Loucy (cell line): ENCODE results near the gene GATC.
A peak's percentile ranks its signal among the peaks of the same experiment; 100 is the strongest.

Experiments
- H2AFZ ChIP-seq: fragments of 200-600 bp; sonication (generic); 2 replicates; pipeline ENCODE4 v1.6.0; 2016; ENCODE audit warnings: antibody characterized with exemption, mild to moderate bottlenecking, low read length, moderate library complexity
- H3F3A ChIP-seq: fragments of 200-600 bp; 2 replicates; pipeline ENCODE4 v1.6.0; 2016; ENCODE audit warnings: antibody characterized with exemption, low read depth, mild to moderate bottlenecking
- H3K27me3 ChIP-seq: fragments of 200-600 bp; sonication (generic); 2 replicates; pipeline ENCODE4 v1.6.1; 2014; ENCODE audit warnings: low read length, mild to moderate bottlenecking; ENCODE audit not compliant: insufficient read depth, poor library complexity, severe bottlenecking
- H3K36me3 ChIP-seq: fragments of 200-600 bp; sonication (generic); 2 replicates; pipeline ENCODE4 v1.6.1; 2016; ENCODE audit warnings: low read length; ENCODE audit not compliant: insufficient read depth
- H3K4me1 ChIP-seq: fragments of 200-600 bp; sonication (generic); 2 replicates; pipeline ENCODE4 v1.5.1; 2014; ENCODE audit warnings: low read length, mild to moderate bottlenecking; ENCODE audit not compliant: insufficient read depth, poor library complexity, severe bottlenecking
- H3K4me2 ChIP-seq: fragments of 200-600 bp; sonication (generic); 2 replicates; pipeline ENCODE4 v1.6.0; 2014; ENCODE audit warnings: antibody characterized with exemption, low read length, low read depth, mild to moderate bottlenecking; ENCODE audit not compliant: poor library complexity, severe bottlenecking
- H3K4me3 ChIP-seq: fragments of 200-600 bp; sonication (generic); 2 replicates; pipeline ENCODE4 v1.5.1; 2014; ENCODE audit warnings: low read length, mild to moderate bottlenecking, mixed read lengths; ENCODE audit not compliant: poor library complexity, severe bottlenecking
- H3K79me2 ChIP-seq: fragments of 200-600 bp; sonication (generic); 2 replicates; pipeline ENCODE4 v1.6.1; 2014; ENCODE audit warnings: low read length; ENCODE audit not compliant: insufficient read depth
- H3K9ac ChIP-seq: fragments of 200-600 bp; sonication (generic); 2 replicates; pipeline ENCODE4 v1.6.0; 2014; ENCODE audit warnings: mild to moderate bottlenecking, low read depth, low read length, moderate library complexity; ENCODE audit not compliant: poor library complexity, severe bottlenecking
- H3K9me2 ChIP-seq: fragments of 200-600 bp; sonication (generic); replicated peaks from 2 replicates; pipeline ENCODE4 v1.6.1; 2016; ENCODE audit warnings: low read depth, low read length, mixed read lengths
- H3K9me3 ChIP-seq: fragments of 200-600 bp; sonication (generic); 2 replicates; pipeline ENCODE4 v1.6.1; 2014; ENCODE audit warnings: mild to moderate bottlenecking, antibody characterized with exemption, low read length, low read depth; ENCODE audit not compliant: insufficient read depth
- H4K20me1 ChIP-seq: fragments of 200-600 bp; sonication (generic); 2 replicates; pipeline ENCODE4 v1.6.0; 2014; ENCODE audit warnings: antibody characterized with exemption, low read length, mild to moderate bottlenecking; ENCODE audit not compliant: insufficient read depth, poor library complexity, severe bottlenecking
- EZH2phosphoT487 ChIP-seq: fragments of 200-600 bp; IDR thresholded peaks from 2 replicates; pipeline ENCODE4 v1.6.1; 2018; ENCODE audit warnings: antibody characterized with exemption, mild to moderate bottlenecking, moderate library complexity, borderline replicate concordance
- TF ChIP-seq, protein P1 (sequence below): fragments of 200-600 bp; sonication (generic); conservative IDR thresholded peaks from 2 replicates; pipeline ENCODE4 v1.5.1; 2014; ENCODE audit warnings: mild to moderate bottlenecking, antibody characterized with exemption, low read length

Gene GATC

DNA sequence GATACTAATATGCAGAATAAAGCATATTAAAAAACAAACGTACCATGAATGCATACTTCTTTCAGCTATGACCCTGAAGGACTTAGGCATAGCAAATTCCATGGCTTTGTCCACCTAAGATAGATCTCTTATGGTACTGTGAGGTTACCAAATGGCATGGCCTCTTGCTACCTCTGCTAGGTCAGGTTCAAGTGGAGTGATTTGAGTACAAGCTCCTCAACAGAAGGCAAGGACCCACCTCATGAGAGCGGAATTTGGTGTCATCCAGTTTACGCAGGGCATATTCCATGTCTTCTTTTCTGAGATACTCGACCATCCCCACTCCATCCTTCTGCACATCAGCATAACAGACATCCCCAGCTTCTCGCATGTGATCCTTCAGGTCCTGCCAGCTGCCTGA is 17.5 kb downstream of the GATC start:
- Histone ChIP-seq H3K79me2 (peaks cover 65% of the 10 kb centered on the region), H3K9me3 (no peaks in the 10 kb centered on the region), H2AFZ (no peak overlapping the region), H3K36me3 (peaks cover 74% of the 10 kb centered on the region), H3K27me3 (no peaks in the 10 kb centered on the region), H3K4me3 (no peak overlapping the region), H3K9ac (no peak overlapping the region), H3K4me1 (peaks cover 36% of the 10 kb centered on the region), H3F3A (no peaks in the 10 kb centered on the region), H3K9me2 (no peaks in the 10 kb centered on the region), H3K4me2 (no peak overlapping the region), H4K20me1 (peaks cover 68% of the 10 kb centered on the region)
- TF ChIP-seq EZH2phosphoT487: no peak
- TF ChIP-seq, protein P1, sequence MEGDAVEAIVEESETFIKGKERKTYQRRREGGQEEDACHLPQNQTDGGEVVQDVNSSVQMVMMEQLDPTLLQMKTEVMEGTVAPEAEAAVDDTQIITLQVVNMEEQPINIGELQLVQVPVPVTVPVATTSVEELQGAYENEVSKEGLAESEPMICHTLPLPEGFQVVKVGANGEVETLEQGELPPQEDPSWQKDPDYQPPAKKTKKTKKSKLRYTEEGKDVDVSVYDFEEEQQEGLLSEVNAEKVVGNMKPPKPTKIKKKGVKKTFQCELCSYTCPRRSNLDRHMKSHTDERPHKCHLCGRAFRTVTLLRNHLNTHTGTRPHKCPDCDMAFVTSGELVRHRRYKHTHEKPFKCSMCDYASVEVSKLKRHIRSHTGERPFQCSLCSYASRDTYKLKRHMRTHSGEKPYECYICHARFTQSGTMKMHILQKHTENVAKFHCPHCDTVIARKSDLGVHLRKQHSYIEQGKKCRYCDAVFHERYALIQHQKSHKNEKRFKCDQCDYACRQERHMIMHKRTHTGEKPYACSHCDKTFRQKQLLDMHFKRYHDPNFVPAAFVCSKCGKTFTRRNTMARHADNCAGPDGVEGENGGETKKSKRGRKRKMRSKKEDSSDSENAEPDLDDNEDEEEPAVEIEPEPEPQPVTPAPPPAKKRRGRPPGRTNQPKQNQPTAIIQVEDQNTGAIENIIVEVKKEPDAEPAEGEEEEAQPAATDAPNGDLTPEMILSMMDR: no peak

DNA sequence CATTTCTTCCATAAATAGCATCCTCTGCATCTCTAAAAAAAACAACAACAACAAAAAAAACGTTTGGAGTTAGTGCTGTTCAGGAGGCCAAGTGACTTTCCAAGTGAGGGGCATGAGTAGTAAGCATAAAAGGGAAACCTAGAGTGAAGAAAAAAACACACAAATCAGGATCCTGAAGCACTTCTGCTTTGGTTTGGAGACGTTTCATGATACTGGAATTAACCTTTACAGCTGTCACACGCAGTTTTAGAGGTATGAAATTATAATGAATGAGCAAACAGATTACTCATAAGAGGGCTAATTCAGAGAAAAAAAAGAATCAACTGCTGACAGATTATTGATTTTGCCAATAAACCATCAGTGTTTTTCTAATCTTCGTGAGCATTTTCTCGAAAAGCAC is 19.5 kb downstream of the GATC start:
- Histone ChIP-seq H3K9me2 (no peaks in the 10 kb centered on the region), H3K9ac (no peak overlapping the region), H3K4me2 (peak overlapping the region; percentile 96), H2AFZ (no peak overlapping the region), H3K27me3 (no peaks in the 10 kb centered on the region), H3F3A (no peaks in the 10 kb centered on the region), H3K4me1 (peaks cover 44% of the 10 kb centered on the region), H3K36me3 (peaks cover 57% of the 10 kb centered on the region), H3K9me3 (no peaks in the 10 kb centered on the region), H3K4me3 (peak overlapping the region; percentile 97), H3K79me2 (peaks cover 78% of the 10 kb centered on the region), H4K20me1 (peaks cover 72% of the 10 kb centered on the region)
- TF ChIP-seq, protein P1: no peak
- TF ChIP-seq EZH2phosphoT487: no peak

DNA sequence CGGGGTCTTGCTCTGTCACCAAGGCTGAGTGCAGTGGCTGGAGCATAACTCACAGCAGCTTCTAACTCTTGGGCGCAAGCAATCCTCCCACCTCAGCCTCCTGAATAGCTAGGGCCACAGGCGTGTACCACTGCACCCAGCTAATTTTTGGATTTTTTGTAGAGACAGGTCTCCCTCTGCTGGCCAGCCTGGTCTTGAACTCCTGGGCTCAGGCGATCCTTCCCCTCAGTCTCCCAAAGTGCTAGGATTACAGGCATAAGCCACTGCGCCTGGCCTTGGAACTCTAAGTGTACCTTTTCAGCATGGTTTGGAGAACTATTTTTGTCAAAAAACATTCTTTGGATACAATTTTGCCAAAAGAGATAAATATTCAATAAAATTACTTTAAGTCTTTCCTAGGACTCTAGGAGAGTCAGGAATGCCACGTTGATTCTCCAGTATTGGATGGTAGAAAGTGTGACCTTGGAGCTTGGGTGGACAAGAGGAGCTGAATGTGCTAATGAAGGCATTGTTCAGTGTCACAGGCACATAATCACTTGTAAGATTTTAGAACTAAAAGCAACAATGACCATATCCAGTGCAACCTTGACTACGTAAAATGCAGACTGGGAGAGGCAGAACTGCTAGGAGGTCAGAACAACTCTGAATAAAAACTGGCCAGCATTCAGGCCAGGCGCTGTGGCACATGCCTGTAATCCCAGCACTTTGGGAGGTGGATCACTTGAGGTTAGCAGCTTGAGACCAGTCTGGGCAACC is 20.5 kb downstream of the GATC start:
- Histone ChIP-seq H3K9me2 (no peaks in the 10 kb centered on the region), H3F3A (no peaks in the 10 kb centered on the region), H3K27me3 (no peaks in the 10 kb centered on the region), H3K4me1 (peaks cover 49% of the 10 kb centered on the region), H3K36me3 (peaks cover 48% of the 10 kb centered on the region), H4K20me1 (peaks cover 72% of the 10 kb centered on the region), H3K4me2 (peak overlapping the region; percentile 96), H3K79me2 (peaks cover 83% of the 10 kb centered on the region), H3K9me3 (no peaks in the 10 kb centered on the region), H3K4me3 (peak overlapping the region; percentile 97), H3K9ac (peak overlapping the region; percentile 81), H2AFZ (no peak overlapping the region)
- no peak for TF ChIP-seq EZH2phosphoT487
- TF ChIP-seq, protein P1: peak; percentile 72
